HEK293 (cell line): ENCODE results near the gene COQ10A.
A peak's percentile ranks its signal among the peaks of the same experiment; 100 is the strongest.

Experiments
- AEBP2 ChIP-seq: fragments of 450-650 bp; formaldehyde crosslinking; IDR thresholded peaks from 2 replicates; pipeline ENCODE4 v1.5.1; 2016; ENCODE audit warnings: missing biosample characterization, missing genetic modification characterization, borderline replicate concordance
- FEZF1 ChIP-seq: fragments of 450-650 bp; formaldehyde crosslinking; IDR thresholded peaks from 2 replicates; pipeline ENCODE4 v1.5.1; 2016; ENCODE audit warnings: missing biosample characterization, missing genetic modification characterization
- GLIS1 ChIP-seq: fragments of 450-650 bp; formaldehyde crosslinking; IDR thresholded peaks from 2 replicates; pipeline ENCODE4 v1.5.1; 2016; ENCODE audit warnings: missing biosample characterization, missing genetic modification characterization
- IKZF3 ChIP-seq: fragments of 450-650 bp; IDR thresholded peaks from 2 replicates; pipeline ENCODE4 v1.5.0; 2018; ENCODE audit warnings: missing biosample characterization, mild to moderate bottlenecking, missing genetic modification characterization, moderate library complexity
- OSR2 ChIP-seq: fragments of 450-650 bp; formaldehyde crosslinking; IDR thresholded peaks from 2 replicates; pipeline ENCODE4 v1.5.1; 2016; ENCODE audit warnings: missing biosample characterization, missing genetic modification characterization
- OVOL3 ChIP-seq: fragments of 450-650 bp; formaldehyde crosslinking; IDR thresholded peaks from 2 replicates; pipeline ENCODE4 v1.5.1; 2016; ENCODE audit warnings: missing biosample characterization, missing genetic modification characterization
- RBAK ChIP-seq: fragments of 450-650 bp; formaldehyde crosslinking; IDR thresholded peaks from 2 replicates; pipeline ENCODE4 v1.5.1; 2016; ENCODE audit warnings: missing biosample characterization, missing genetic modification characterization
- TCF7L2 ChIP-seq: IDR thresholded peaks from 2 replicates; pipeline ENCODE4 v1.6.1; 2011; ENCODE audit warnings: low read depth, mild to moderate bottlenecking, inconsistent platforms, low read length, moderate library complexity, borderline replicate concordance
- TRIM28 ChIP-seq: IDR thresholded peaks from 2 replicates; pipeline ENCODE4 v1.6.1; 2011; ENCODE audit warnings: low read length, control low read depth, borderline replicate concordance
- YY1 ChIP-seq: fragments of 450-650 bp; formaldehyde crosslinking; IDR thresholded peaks from 2 replicates; pipeline ENCODE4 v1.5.1; 2018; ENCODE audit warnings: missing biosample characterization, missing genetic modification characterization
- YY2 ChIP-seq: fragments of 450-650 bp; formaldehyde crosslinking; IDR thresholded peaks from 2 replicates; pipeline ENCODE4 v1.5.1; 2016; ENCODE audit warnings: missing biosample characterization, missing genetic modification characterization
- ZBTB1 ChIP-seq: fragments of 450-650 bp; formaldehyde crosslinking; IDR thresholded peaks from 2 replicates; pipeline ENCODE4 v1.5.1; 2016; ENCODE audit warnings: missing biosample characterization, missing genetic modification characterization
- ZBTB20 ChIP-seq: fragments of 450-650 bp; formaldehyde crosslinking; IDR thresholded peaks from 2 replicates; pipeline ENCODE4 v1.5.1; 2016; ENCODE audit warnings: missing biosample characterization, missing genetic modification characterization
- ZBTB48 ChIP-seq: fragments of 450-650 bp; formaldehyde crosslinking; IDR thresholded peaks from 2 replicates; pipeline ENCODE4 v1.5.1; 2016; ENCODE audit warnings: missing biosample characterization, missing genetic modification characterization
- ZBTB49 ChIP-seq: fragments of 450-650 bp; formaldehyde crosslinking; IDR thresholded peaks from 2 replicates; pipeline ENCODE4 v1.5.1; 2016; ENCODE audit warnings: missing biosample characterization, missing genetic modification characterization, low read depth
- ZBTB7A ChIP-seq: fragments of 450-650 bp; formaldehyde crosslinking; IDR thresholded peaks from 2 replicates; pipeline ENCODE4 v1.5.1; 2016; ENCODE audit warnings: low read depth, missing biosample characterization, missing genetic modification characterization
- ZEB2 ChIP-seq: fragments of 450-650 bp; formaldehyde crosslinking; IDR thresholded peaks from 2 replicates; pipeline ENCODE4 v1.5.1; 2016; ENCODE audit warnings: missing biosample characterization, missing genetic modification characterization
- ZFP69B ChIP-seq: fragments of 450-650 bp; formaldehyde crosslinking; IDR thresholded peaks from 2 replicates; pipeline ENCODE4 v1.5.1; 2016; ENCODE audit warnings: missing biosample characterization, missing genetic modification characterization
- ZNF121 ChIP-seq: fragments of 450-650 bp; formaldehyde crosslinking; IDR thresholded peaks from 2 replicates; pipeline ENCODE4 v1.5.1; 2016; ENCODE audit warnings: missing biosample characterization, missing genetic modification characterization
- ZNF138 ChIP-seq: fragments of 450-650 bp; formaldehyde crosslinking; IDR thresholded peaks from 2 replicates; pipeline ENCODE4 v1.5.1; 2016; ENCODE audit warnings: missing biosample characterization, missing genetic modification characterization, borderline replicate concordance
- ZNF146 ChIP-seq: fragments of 450-650 bp; formaldehyde crosslinking; IDR thresholded peaks from 2 replicates; pipeline ENCODE4 v1.5.1; 2016; ENCODE audit warnings: missing biosample characterization, missing genetic modification characterization
- ZNF157 ChIP-seq: fragments of 450-650 bp; formaldehyde crosslinking; IDR thresholded peaks from 2 replicates; pipeline ENCODE4 v1.5.1; 2016; ENCODE audit warnings: missing biosample characterization, missing genetic modification characterization
- ZNF214 ChIP-seq: fragments of 450-650 bp; formaldehyde crosslinking; IDR thresholded peaks from 2 replicates; pipeline ENCODE4 v1.5.1; 2017; ENCODE audit warnings: missing biosample characterization, mild to moderate bottlenecking, missing genetic modification characterization, borderline replicate concordance
- ZNF248 ChIP-seq: fragments of 450-650 bp; formaldehyde crosslinking; IDR thresholded peaks from 2 replicates; pipeline ENCODE4 v1.5.1; 2017; ENCODE audit warnings: missing biosample characterization, missing genetic modification characterization
- ZNF266 ChIP-seq: fragments of 450-650 bp; formaldehyde crosslinking; IDR thresholded peaks from 2 replicates; pipeline ENCODE4 v1.5.1; 2016; ENCODE audit warnings: missing biosample characterization, missing genetic modification characterization, low read depth
- ZNF311 ChIP-seq: fragments of 450-650 bp; formaldehyde crosslinking; IDR thresholded peaks from 2 replicates; pipeline ENCODE4 v1.5.1; 2017; ENCODE audit warnings: missing biosample characterization, missing genetic modification characterization, borderline replicate concordance
- ZNF37A ChIP-seq: fragments of 450-650 bp; IDR thresholded peaks from 2 replicates; pipeline ENCODE4 v1.5.1; 2018; ENCODE audit warnings: missing biosample characterization, missing genetic modification characterization
- ZNF513 ChIP-seq: fragments of 450-650 bp; IDR thresholded peaks from 2 replicates; pipeline ENCODE4 v1.5.1; 2018; ENCODE audit warnings: missing biosample characterization, missing genetic modification characterization
- ZNF560 ChIP-seq: fragments of 450-650 bp; formaldehyde crosslinking; IDR thresholded peaks from 2 replicates; pipeline ENCODE4 v1.5.1; 2017; ENCODE audit warnings: missing biosample characterization, missing genetic modification characterization, borderline replicate concordance
- ZNF580 ChIP-seq: fragments of 450-650 bp; formaldehyde crosslinking; IDR thresholded peaks from 2 replicates; pipeline ENCODE4 v1.5.1; 2016; ENCODE audit warnings: missing biosample characterization, missing genetic modification characterization
- ZNF701 ChIP-seq: fragments of 450-650 bp; formaldehyde crosslinking; IDR thresholded peaks from 2 replicates; pipeline ENCODE4 v1.5.1; 2016; ENCODE audit warnings: missing biosample characterization, missing genetic modification characterization
- ZNF768 ChIP-seq: fragments of 450-650 bp; formaldehyde crosslinking; IDR thresholded peaks from 2 replicates; pipeline ENCODE4 v1.5.1; 2018; ENCODE audit warnings: missing biosample characterization, mild to moderate bottlenecking, missing genetic modification characterization
- ZSCAN23 ChIP-seq: fragments of 450-650 bp; formaldehyde crosslinking; IDR thresholded peaks from 2 replicates; pipeline ENCODE4 v1.5.1; 2016; ENCODE audit warnings: missing biosample characterization, missing genetic modification characterization
- TF ChIP-seq, protein P1 (sequence below): fragments of 450-650 bp; formaldehyde crosslinking; IDR thresholded peaks from 2 replicates; pipeline ENCODE4 v1.5.1; 2017; ENCODE audit warnings: missing biosample characterization, mild to moderate bottlenecking, missing genetic modification characterization, moderate library complexity

COQ10A gene

DNA sequence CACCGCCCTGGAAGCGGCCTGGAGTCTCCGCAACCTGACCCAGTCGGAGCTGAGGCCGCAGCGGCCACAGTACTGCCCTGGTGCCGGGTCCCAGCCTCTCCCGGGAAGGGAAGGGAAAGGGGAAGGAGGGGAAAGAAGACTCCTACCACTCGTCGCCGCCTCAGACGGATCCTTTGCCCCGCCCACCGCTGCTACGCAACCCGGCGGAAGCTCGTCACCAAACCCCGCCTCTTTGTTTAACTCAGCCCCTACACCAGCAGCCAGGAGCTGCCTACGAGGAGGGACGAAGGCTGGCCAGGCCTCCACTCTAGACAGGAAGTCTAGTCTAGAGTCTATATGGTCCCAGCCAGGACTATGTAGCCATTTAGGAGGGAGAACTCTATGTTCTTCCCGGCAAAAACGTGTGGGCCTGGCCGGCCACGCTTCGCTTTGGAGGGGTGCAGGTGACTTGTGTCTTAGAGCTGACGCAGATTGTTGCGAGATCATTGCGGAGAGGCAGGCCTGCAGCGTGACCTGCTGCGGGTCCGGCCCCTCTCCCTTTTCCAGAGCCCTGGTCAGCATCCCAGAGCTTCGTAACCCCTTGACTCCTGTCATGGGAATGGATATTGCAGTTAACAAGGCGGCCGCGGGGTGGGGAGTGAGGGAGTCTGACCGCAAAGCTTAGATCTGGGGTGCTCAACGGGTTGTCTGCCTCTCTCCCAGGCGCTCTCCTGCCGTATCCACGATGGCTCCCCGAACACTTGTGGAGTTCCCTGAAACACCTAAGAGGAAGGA, 44.8 kb upstream of the COQ10A start, which contains the start of gene RNF41 (continued):
- TF ChIP-seq, protein P1, sequence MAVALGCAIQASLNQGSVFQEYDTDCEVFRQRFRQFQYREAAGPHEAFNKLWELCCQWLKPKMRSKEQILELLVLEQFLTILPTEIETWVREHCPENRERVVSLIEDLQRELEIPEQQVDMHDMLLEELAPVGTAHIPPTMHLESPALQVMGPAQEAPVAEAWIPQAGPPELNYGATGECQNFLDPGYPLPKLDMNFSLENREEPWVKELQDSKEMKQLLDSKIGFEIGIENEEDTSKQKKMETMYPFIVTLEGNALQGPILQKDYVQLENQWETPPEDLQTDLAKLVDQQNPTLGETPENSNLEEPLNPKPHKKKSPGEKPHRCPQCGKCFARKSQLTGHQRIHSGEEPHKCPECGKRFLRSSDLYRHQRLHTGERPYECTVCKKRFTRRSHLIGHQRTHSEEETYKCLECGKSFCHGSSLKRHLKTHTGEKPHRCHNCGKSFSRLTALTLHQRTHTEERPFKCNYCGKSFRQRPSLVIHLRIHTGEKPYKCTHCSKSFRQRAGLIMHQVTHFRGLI (tag by site-specific recombination), result no peak
- TF ChIP-seq ZFP69B (no peak), ZBTB48 (peak; percentile 40; the same call in 1 of the 2 replicates), FEZF1 (tag by site-specific recombination) (no peak), ZNF768 (tag by site-specific recombination) (no peak), ZNF157 (no peak), YY1 (tag by site-specific recombination) (no peak), ZBTB20 (tag by site-specific recombination) (peak; percentile 89), TRIM28 (no peak), OVOL3 (tag by site-specific recombination) (no peak), ZSCAN23 (tag by site-specific recombination) (no peak), ZNF266 (tag by site-specific recombination) (no peak), ZNF146 (no peak), ZBTB7A (tag by site-specific recombination) (no peak), TCF7L2 (no peak), ZNF560 (no peak), ZNF701 (tag by site-specific recombination) (no peak), ZNF311 (tag by site-specific recombination) (no peak), ZNF121 (tag by site-specific recombination) (peak; percentile 86), ZNF513 (tag by site-specific recombination) (no peak), ZNF37A (tag by site-specific recombination) (no peak), GLIS1 (tag by site-specific recombination) (no peak; the same call in 1 of the 2 replicates), ZNF214 (tag by site-specific recombination) (no peak), OSR2 (tag by site-specific recombination) (no peak), ZBTB49 (tag by site-specific recombination) (no peak), RBAK (tag by site-specific recombination) (no peak), ZEB2 (no peak), AEBP2 (tag by site-specific recombination) (no peak), ZNF138 (tag by site-specific recombination) (no peak), ZNF248 (tag by site-specific recombination) (no peak), IKZF3 (tag by site-specific recombination) (peak; percentile 99), ZNF580 (tag by site-specific recombination) (no peak), ZBTB1 (tag by site-specific recombination) (no peak), YY2 (tag by site-specific recombination) (no peak; the same call in 1 of the 2 replicates)
